ENCODE results near the gene RASGRP2. TPM values are rescaled to one million over a fixed set of nuclear protein-coding genes. Genes with fewer than 3 reads are reported as not detected.

RASGRP2 gene
- total RNA-seq, 1 experiment from 2014 or later, result not detected

DNA sequence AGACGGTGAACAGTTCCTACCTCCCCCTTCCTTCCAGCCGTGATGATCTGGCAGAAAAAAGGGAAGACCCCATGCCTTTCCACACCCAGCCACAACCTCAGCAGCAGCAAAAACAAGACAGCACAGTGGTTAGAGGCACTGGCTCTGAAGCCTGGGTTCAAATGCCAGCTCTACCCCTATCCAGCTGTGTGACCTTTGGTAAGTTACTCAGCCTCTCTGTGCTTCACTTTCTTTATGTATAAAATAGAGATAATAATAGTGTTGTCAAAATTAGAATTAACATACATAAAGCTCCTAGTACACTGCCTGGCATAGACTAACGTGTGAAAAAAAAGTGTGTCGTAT is 25.2 kb downstream of the RASGRP2 start:
- H3K9me3 Mint-ChIP-seq (ENCODE audit: unreplicated experiment), result no peaks in the 10 kb centered on the region
- H3K4me1 Mint-ChIP-seq (ENCODE audit: insufficient read depth, unreplicated experiment), result no peaks in the 10 kb centered on the region
- no peak for DNase-seq (ENCODE audit: unreplicated experiment)
- H3K27ac Mint-ChIP-seq (ENCODE audit: low read depth, unreplicated experiment), result no peak overlapping the region
- BruUV-seq (replicated peaks), result no TSS peak
- H3K4me3 Mint-ChIP-seq (ENCODE audit: unreplicated experiment), result no peak overlapping the region
- intact Hi-C loops (cut with micrococcal nuclease), result no loop called here
- CTCF ChIA-PET, result interaction anchor here (0.7 to 3.0 kb wide), 5 partner anchors 9 to 313 kb away, joined by 3 to 11 read pairs (median 3); no protein-coding TSS in a partner anchor
- peaks cover 91% of the 10 kb centered on the region for H3K27me3 Mint-ChIP-seq (ENCODE audit: insufficient read depth, unreplicated experiment)
- POLR2A ChIA-PET, result interaction anchor here (0.5 to 0.8 kb wide), 2 partner anchors 20 to 30 kb away, joined by 3 to 4 read pairs; no protein-coding TSS in a partner anchor
- TF ChIP-seq CTCF (IDR thresholded peaks at IDR 0.05; ENCODE audit: unreplicated experiment), result no peak
- H3K36me3 Mint-ChIP-seq (ENCODE audit: insufficient read depth, unreplicated experiment), result no peaks in the 10 kb centered on the region

DNA sequence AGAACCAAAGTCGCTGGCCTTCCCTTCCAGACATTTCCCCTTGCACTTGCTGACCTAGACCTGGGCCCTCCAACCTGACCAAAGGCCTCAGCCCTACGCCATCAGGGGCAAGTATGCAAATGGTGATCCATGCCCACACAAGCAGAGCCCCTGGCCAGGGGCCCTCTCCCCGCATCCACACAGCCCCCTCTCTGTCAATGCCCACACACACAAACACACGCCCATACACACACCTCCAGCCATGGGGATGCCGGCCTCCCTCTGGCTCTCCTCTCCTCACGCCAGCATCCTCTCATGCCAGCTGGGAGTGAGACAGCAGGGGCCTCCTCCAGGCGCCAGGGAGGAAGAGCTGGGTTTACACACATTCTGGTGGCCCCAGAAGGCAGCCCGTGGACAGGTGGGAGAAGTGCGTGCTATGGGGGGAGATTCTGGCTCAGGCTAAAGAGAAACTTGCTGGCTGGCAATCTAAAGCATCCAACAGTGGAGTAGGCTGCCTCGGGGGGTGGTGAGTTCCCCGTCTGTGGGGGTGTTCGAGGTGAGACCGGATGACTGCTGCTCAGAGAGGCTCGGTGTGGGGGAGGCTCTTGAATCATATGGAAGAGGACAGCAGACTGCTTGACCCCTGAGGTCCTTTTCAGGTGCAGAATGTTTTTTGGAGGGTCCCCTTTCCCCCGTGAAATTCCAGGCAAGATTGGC is 25.7 kb downstream of the RASGRP2 start:
- peaks cover 93% of the 10 kb centered on the region for H3K27me3 Mint-ChIP-seq (ENCODE audit: insufficient read depth, unreplicated experiment)
- no peak overlapping the region for H3K27ac Mint-ChIP-seq (ENCODE audit: low read depth, unreplicated experiment)
- ChIA-PET POLR2A (interaction anchor here (0.5 to 0.8 kb wide), 2 partner anchors 20 to 30 kb away, joined by 3 to 4 read pairs; no protein-coding TSS in a partner anchor), CTCF (interaction anchor here (0.6 to 3.0 kb wide), 6 partner anchors 9 to 312 kb away, joined by 3 to 11 read pairs (median 3); no protein-coding TSS in a partner anchor)
- H3K9me3 Mint-ChIP-seq (ENCODE audit: unreplicated experiment), result no peaks in the 10 kb centered on the region
- intact Hi-C loops (cut with micrococcal nuclease), result no loop called here
- no peaks in the 10 kb centered on the region for H3K36me3 Mint-ChIP-seq (ENCODE audit: insufficient read depth, unreplicated experiment)
- no peak for TF ChIP-seq CTCF (IDR thresholded peaks at IDR 0.05; ENCODE audit: unreplicated experiment)
- BruUV-seq (replicated peaks), result no TSS peak
- no peaks in the 10 kb centered on the region for H3K4me1 Mint-ChIP-seq (ENCODE audit: insufficient read depth, unreplicated experiment)
- no peak for DNase-seq (ENCODE audit: unreplicated experiment)
- H3K4me3 Mint-ChIP-seq (ENCODE audit: unreplicated experiment), result no peak overlapping the region

DNA sequence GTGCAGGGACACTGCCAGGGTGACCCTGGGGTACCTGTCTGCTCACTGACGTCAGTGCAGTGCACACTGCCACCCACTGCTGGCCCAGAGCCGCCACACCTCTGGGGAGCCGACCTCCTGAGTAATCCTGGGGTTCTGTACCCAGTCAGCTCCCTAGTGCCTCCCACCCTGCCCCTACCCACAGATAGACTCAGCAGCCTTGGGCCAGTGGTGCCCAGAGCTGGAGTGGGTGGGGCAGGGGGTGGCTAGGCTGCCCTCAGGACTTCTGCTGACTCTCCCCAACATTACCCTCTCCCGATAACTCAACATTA is 26.7 kb downstream of the RASGRP2 start:
- no TSS peak for BruUV-seq (replicated peaks)
- no peak for TF ChIP-seq CTCF (IDR thresholded peaks at IDR 0.05; ENCODE audit: unreplicated experiment)
- H3K4me3 Mint-ChIP-seq (ENCODE audit: unreplicated experiment), result no peak overlapping the region

GRCh38 chr11:64716473-64717267 is 27.3 kb downstream of the RASGRP2 start:
- BruUV-seq (replicated peaks), result no TSS peak
- peaks cover 82% of the 10 kb centered on the region for H3K27me3 Mint-ChIP-seq (ENCODE audit: insufficient read depth, unreplicated experiment)
- H3K27ac Mint-ChIP-seq (ENCODE audit: low read depth, unreplicated experiment), result no peak overlapping the region
- no peak for TF ChIP-seq CTCF (IDR thresholded peaks at IDR 0.05; ENCODE audit: unreplicated experiment)
- ChIA-PET CTCF (interaction anchor here (1.1 kb wide), 1 partner anchor 265 kb away, joined by 3 read pairs; no protein-coding TSS in a partner anchor), POLR2A (interaction anchor here (0.5 to 1.0 kb wide), 2 partner anchors 8 to 16 kb away, joined by 3 read pairs; no protein-coding TSS in a partner anchor)
- intact Hi-C loops (cut with micrococcal nuclease), result no loop called here
- H3K4me3 Mint-ChIP-seq (ENCODE audit: unreplicated experiment), result no peak overlapping the region
- no peaks in the 10 kb centered on the region for H3K4me1 Mint-ChIP-seq (ENCODE audit: insufficient read depth, unreplicated experiment)
- H3K36me3 Mint-ChIP-seq (ENCODE audit: insufficient read depth, unreplicated experiment), result no peaks in the 10 kb centered on the region
- DNase-seq (ENCODE audit: unreplicated experiment), result no peak
- H3K9me3 Mint-ChIP-seq (ENCODE audit: unreplicated experiment), result no peaks in the 10 kb centered on the region

More for the DNA sequence above, 26.7 kb downstream of the RASGRP2 start:
- Mint-ChIP-seq H3K9me3 (ENCODE audit: unreplicated experiment) (no peaks in the 10 kb centered on the region), H3K4me1 (ENCODE audit: insufficient read depth, unreplicated experiment) (no peaks in the 10 kb centered on the region), H3K27ac (ENCODE audit: low read depth, unreplicated experiment) (no peak overlapping the region), H3K36me3 (ENCODE audit: insufficient read depth, unreplicated experiment) (no peaks in the 10 kb centered on the region), H3K27me3 (ENCODE audit: insufficient read depth, unreplicated experiment) (peaks cover 87% of the 10 kb centered on the region)
- CTCF ChIA-PET, result interaction anchor here (0.9 to 1.2 kb wide), 2 partner anchors 25 to 57 kb away, joined by 3 to 4 read pairs; no protein-coding TSS in a partner anchor
- DNase-seq (ENCODE audit: unreplicated experiment), result no peak
- intact Hi-C loops (cut with micrococcal nuclease), result no loop called here
- POLR2A ChIA-PET, result interaction anchor here (0.5 to 1.0 kb wide), 2 partner anchors 9 to 16 kb away, joined by 3 read pairs; no protein-coding TSS in a partner anchor

Measured in MCF 10A (cell line).